GM23248 (cell line): Measurements from ENCODE around the gene MTNR1A.

Experiments
- EZH2 ChIP-seq: fragments of 200-600 bp; sonication (generic); IDR thresholded peaks from 2 replicates; pipeline ENCODE4 v1.6.1; 2018; ENCODE audit warnings: antibody characterized with exemption, mild to moderate bottlenecking; ENCODE audit not compliant: insufficient read depth, poor library complexity, severe bottlenecking
- EZH2phosphoT487 ChIP-seq: fragments of 200-600 bp; sonication (generic); IDR thresholded peaks from 2 replicates; pipeline ENCODE4 v1.6.1; 2018; ENCODE audit warnings: antibody characterized with exemption, moderate library complexity, mild to moderate bottlenecking, low read depth; ENCODE audit not compliant: insufficient read depth

GRCh38 chr4:186486172-186486571, 69.2 kb downstream of the MTNR1A start:
- no peak for TF ChIP-seq EZH2
- TF ChIP-seq EZH2phosphoT487 = no peak
